HCT116 (cell line): ENCODE measurements around the gene HOXD3. TPM values are rescaled to one million over a fixed set of nuclear protein-coding genes. Genes with fewer than 3 reads are reported as not detected.

ENCODE experiments used
- ATAC-seq: fragments of 200-7000 bp; cut with Tn5 transposase; 2 replicates; pipeline ENCODE4 v1.9.1; 2020; ENCODE audit warnings: mild to moderate bottlenecking, moderate library complexity
- BruUV-seq: library from RNA; stranded (reverse); fragments of 400-500 nt; replicated peaks from 2 replicates; lab custom pipeline; 2021; lab: Mats Ljungman, UMichigan
- CTCF ChIA-PET: fragments of 300-600 bp; sonication (Branson Sonifier 250); formaldehyde crosslinking; loops from one replicate; lab custom pipeline; 2021; ENCODE audit warnings: antibody characterized with exemption; lab: Charles Lee
- POLR2A ChIA-PET: fragments of 300-600, 350-600 bp; sonication (Branson Sonifier 250); formaldehyde crosslinking; loops from one replicate; lab custom pipeline; 2021; ENCODE audit warnings: antibody characterized with exemption; lab: Charles Lee
- RAD21 ChIA-PET, 2 experiments: fragments of 300-600 bp; sonication (Branson Sonifier 250); formaldehyde crosslinking; loops; one replicate each; lab custom pipeline; 2023; ENCODE audit warnings: low total read pairs in 2 of 2; ENCODE audit not compliant: uncharacterized antibody in 2 of 2, unreplicated experiment in 2 of 2, low non-redundant PET in 1 of 2; lab: Charles Lee
- DNase-seq: peaks from one replicate; pipeline ENCODE4 v3.0.0-alpha.2; 2010; ENCODE audit warnings: low read depth, low spot score
- H2AFZ ChIP-seq: fragments of 200-600 bp; shearing (Covaris generic), sonication (generic); 2 replicates; pipeline ENCODE4 v1.6.1; 2017; ENCODE audit warnings: low read depth, mixed run types, mixed read lengths, antibody characterized with exemption, low read length; ENCODE audit not compliant: poor library complexity, severe bottlenecking
- H3K27ac ChIP-seq: 2 replicates; pipeline ENCODE4 v1.5.1; 2012; ENCODE audit warnings: low read depth, low read length
- H3K27me3 ChIP-seq: fragments of 200-600 bp; sonication (generic); 2 replicates; pipeline ENCODE4 v1.6.1; 2016; ENCODE audit warnings: mixed run types, low read length, mixed read lengths; ENCODE audit not compliant: insufficient read depth
- H3K36me3 ChIP-seq, 2 experiments: fragments of 200-500 bp in 1 of 2; fragments of 200-600 bp in 1 of 2; sonication (Bioruptor generic) in 1 of 2; sonication (generic) in 1 of 2; 2 replicates each; pipeline versions ENCODE4 v1.5.1 to v1.6.1; 2014 to 2016; ENCODE audit warnings: low read length in 2 of 2, inconsistent platforms in 1 of 2, mixed read lengths in 1 of 2, mixed run types in 1 of 2; ENCODE audit not compliant: insufficient read depth in 2 of 2, control insufficient read depth in 1 of 2
- H3K4me1 ChIP-seq, 2 experiments: fragments of 200-600 bp in 1 of 2; sonication (generic) in 1 of 2; 2 replicates each; pipeline versions ENCODE4 v1.5.1 to v1.6.1; 2012 to 2017; ENCODE audit warnings: low read length in 2 of 2, inconsistent platforms in 1 of 2, mild to moderate bottlenecking in 1 of 2, mixed read lengths in 1 of 2, mixed run types in 1 of 2, moderate library complexity in 1 of 2; ENCODE audit not compliant: insufficient read depth in 2 of 2, control insufficient read depth in 1 of 2
- H3K4me2 ChIP-seq: fragments of 200-600 bp; sonication (generic); 2 replicates; pipeline ENCODE4 v1.6.1; 2017; ENCODE audit warnings: mixed run types, low read length, mixed read lengths
- H3K4me3 ChIP-seq, 2 experiments: fragments of 200-600 bp in 1 of 2; sonication (generic) in 1 of 2; replicated peaks in 1 of 2; 2 replicates each; pipeline ENCODE4 v1.5.1; 2011 to 2016; ENCODE audit warnings: low read length in 2 of 2, control low read depth in 1 of 2, low read depth in 1 of 2, mild to moderate bottlenecking in 1 of 2, mixed read lengths in 1 of 2, mixed run types in 1 of 2
- H3K79me2 ChIP-seq: fragments of 200-600 bp; sonication (generic); 2 replicates; pipeline ENCODE4 v1.6.1; 2017; ENCODE audit warnings: mild to moderate bottlenecking, mixed run types, low read length, moderate library complexity, mixed read lengths; ENCODE audit not compliant: insufficient read depth
- H3K9ac ChIP-seq: fragments of 200-600 bp; sonication (generic); 2 replicates; pipeline ENCODE4 v1.6.1; 2016; ENCODE audit warnings: low read length, mixed read lengths
- H3K9me2 ChIP-seq: fragments of 200-600 bp; sonication (generic), shearing (Covaris generic); 2 replicates; pipeline ENCODE4 v1.6.1; 2017; ENCODE audit warnings: mixed run types, mild to moderate bottlenecking, moderate library complexity; ENCODE audit not compliant: insufficient read depth
- H3K9me3 ChIP-seq, 2 experiments: fragments of 200-500 bp in 1 of 2; fragments of 200-600 bp in 1 of 2; sonication (Bioruptor generic) in 1 of 2; sonication (generic) in 1 of 2; 2 replicates each; pipeline ENCODE4 v1.6.1; 2014 to 2017; ENCODE audit warnings: low read length in 2 of 2, mixed read lengths in 2 of 2, inconsistent platforms in 1 of 2, low read depth in 1 of 2, mild to moderate bottlenecking in 1 of 2, mixed run types in 1 of 2, moderate library complexity in 1 of 2; ENCODE audit not compliant: control insufficient read depth in 1 of 2, insufficient read depth in 1 of 2
- H4K20me1 ChIP-seq: fragments of 200-600 bp; sonication (generic), shearing (Covaris generic); 2 replicates; pipeline ENCODE4 v1.6.1; 2017; ENCODE audit warnings: mixed run types, mild to moderate bottlenecking, moderate library complexity; ENCODE audit not compliant: insufficient read depth
- ATF3 ChIP-seq: IDR thresholded peaks from 2 replicates; pipeline ENCODE4 v1.6.1; 2012
- CEBPB ChIP-seq: IDR thresholded peaks from 2 replicates; pipeline ENCODE4 v1.6.1; 2012; ENCODE audit warnings: low read depth
- ELF1 ChIP-seq: IDR thresholded peaks from 2 replicates; pipeline ENCODE4 v1.6.1; 2012; ENCODE audit warnings: low read depth, borderline replicate concordance
- EZH2phosphoT487 ChIP-seq: fragments of 200-600 bp; IDR thresholded peaks from 2 replicates; pipeline ENCODE4 v1.6.1; 2018; ENCODE audit warnings: antibody characterized with exemption, borderline replicate concordance
- FOSL1 ChIP-seq: IDR thresholded peaks from 2 replicates; pipeline ENCODE4 v1.6.1; 2012; ENCODE audit warnings: low read depth
- JUND ChIP-seq: IDR thresholded peaks from 2 replicates; pipeline ENCODE4 v1.6.1; 2012
- MAX ChIP-seq: IDR thresholded peaks from 2 replicates; pipeline ENCODE4 v1.6.1; 2012
- POLR2AphosphoS5 ChIP-seq: IDR thresholded peaks from 2 replicates; pipeline ENCODE4 v1.6.1; 2011; ENCODE audit warnings: mild to moderate bottlenecking, low read depth, low read length, moderate library complexity
- RAD21 ChIP-seq: IDR thresholded peaks from 2 replicates; pipeline ENCODE4 v1.6.1; 2012; ENCODE audit warnings: low read depth, mild to moderate bottlenecking
- REST ChIP-seq: IDR thresholded peaks from 2 replicates; pipeline ENCODE4 v1.6.1; 2012; ENCODE audit warnings: low read depth
- SIN3A ChIP-seq: IDR thresholded peaks from 2 replicates; pipeline ENCODE4 v1.6.1; 2012; ENCODE audit warnings: low read depth
- SP1 ChIP-seq: IDR thresholded peaks from 2 replicates; pipeline ENCODE4 v1.6.1; 2012; ENCODE audit warnings: low read depth
- TCF7L2 ChIP-seq: IDR thresholded peaks from 2 replicates; pipeline ENCODE4 v1.7.0; 2011; ENCODE audit warnings: borderline replicate concordance, inconsistent platforms; ENCODE audit not compliant: insufficient read depth, insufficient read length; ENCODE audit errors: extremely low read depth
- YY1 ChIP-seq: IDR thresholded peaks from 2 replicates; pipeline ENCODE4 v1.6.1; 2011; ENCODE audit warnings: low read length, low read depth, moderate library complexity, mild to moderate bottlenecking; ENCODE audit not compliant: insufficient replicate concordance; ENCODE audit errors: extremely low read depth
- ZFX ChIP-seq: fragments of 450-650 bp; IDR thresholded peaks from 2 replicates; pipeline ENCODE4 v1.6.1; 2017
- ZNF274 ChIP-seq: fragments of 200-500 bp; sonication (Bioruptor generic); IDR thresholded peaks from 2 replicates; pipeline ENCODE4 v1.6.1; 2014; ENCODE audit warnings: mild to moderate bottlenecking, low read depth, low read length, inconsistent platforms
- intact Hi-C: fragments of 100-400 bp; cut with micrococcal nuclease; formaldehyde crosslinking; loops from 2 replicates; pipeline ENCODE4 v1.10.0; 2022
- total RNA-seq: library from RNA; stranded (reverse); gene quantifications from one replicate; pipeline ENCODE4 v1.2.1, GENCODE V29; 2021; ENCODE audit not compliant: unreplicated experiment

Gene HOXD3
- total RNA-seq, 1 experiment from 2014 or later = 1.4 TPM

GRCh38 chr2:176164611-176165369 is 7.7 kb downstream of the HOXD3 start:
- Histone ChIP-seq H3K9me2 (no peaks in the 10 kb centered on the region), H4K20me1 (no peaks in the 10 kb centered on the region), H3K4me2 (no peak overlapping the region), H3K27ac (no peak overlapping the region), H3K36me3 (no peaks in the 10 kb centered on the region), H3K27me3 (no peaks in the 10 kb centered on the region), H3K4me3 (no peak overlapping the region), H3K9ac (no peak overlapping the region), H3K79me2 (no peaks in the 10 kb centered on the region), H3K4me1 (no peaks in the 10 kb centered on the region), H3K9me3 (no peaks in the 10 kb centered on the region), H2AFZ (no peak overlapping the region)
- no peak for ATAC-seq
- ChIA-PET CTCF (no interaction called here), RAD21 (no interaction called here), POLR2A (no interaction called here)
- TF ChIP-seq MAX (no peak), ATF3 (no peak), TCF7L2 (no peak), ZFX (no peak), JUND (no peak), POLR2AphosphoS5 (no peak), EZH2phosphoT487 (no peak), YY1 (no peak), CEBPB (no peak), REST (no peak), ZNF274 (no peak), SP1 (no peak), RAD21 (no peak), ELF1 (no peak), FOSL1 (no peak), SIN3A (no peak)
- intact Hi-C loops = no loop called here
- no peak for DNase-seq
- no TSS peak for BruUV-seq
